ENCODE measurements around the gene TNFRSF1A. TPM values are rescaled to one million over a fixed set of nuclear protein-coding genes. Genes with fewer than 3 reads are reported as not detected.

TNFRSF1A gene
- polyA plus RNA-seq, 1 donor from 2014 or later = 4.5 TPM

GRCh38 chr12:6346942-6347341, 5.1 kb upstream of the TNFRSF1A start:
- Histone ChIP-seq H3K27ac (ENCODE audit: low read length) (no peak overlapping the region), H3F3A (ENCODE audit: insufficient read depth, low read length, poor library complexity, severe bottlenecking) (no peaks in the 10 kb centered on the region), H4K20me1 (ENCODE audit: insufficient read depth) (no peaks in the 10 kb centered on the region), H3K4me2 (ENCODE audit: low read length) (no peak overlapping the region), H2AFZ (ENCODE audit: low read depth, low read length) (no peak overlapping the region), H3K79me2 (replicated peaks; ENCODE audit: insufficient read depth, low read length) (no peaks in the 10 kb centered on the region), H3K9me2 (ENCODE audit: insufficient read depth, low read length) (no peaks in the 10 kb centered on the region), H3K4me3 (ENCODE audit: low read length) (no peak overlapping the region), H3K36me3 (ENCODE audit: insufficient read depth, low read length) (no peaks in the 10 kb centered on the region), H3K9ac (ENCODE audit: low read length) (no peak overlapping the region), H3K9me3 (ENCODE audit: low read length) (no peaks in the 10 kb centered on the region), H3K27me3 (ENCODE audit: insufficient read depth, low read depth, low read length) (no peaks in the 10 kb centered on the region)
- TF ChIP-seq REST (IDR thresholded peaks at IDR 0.05; ENCODE audit: borderline replicate concordance) = no peak
- TF ChIP-seq EP300 (conservative IDR thresholded peaks at IDR 0.05; ENCODE audit: poor library complexity, severe bottlenecking) = no peak
- TF ChIP-seq EZH2 (IDR thresholded peaks at IDR 0.05; ENCODE audit: borderline replicate concordance, insufficient read depth, low read length, poor library complexity, severe bottlenecking) = no peak
- no peak for TF ChIP-seq SMC3 (conservative IDR thresholded peaks at IDR 0.05; ENCODE audit: poor library complexity)
- TF ChIP-seq TAF1 (IDR thresholded peaks at IDR 0.05; ENCODE audit: low read depth) = no peak
- no peak for TF ChIP-seq RAD21 (conservative IDR thresholded peaks at IDR 0.05)
- TF ChIP-seq MXI1 (conservative IDR thresholded peaks at IDR 0.05; ENCODE audit: poor library complexity, severe bottlenecking) = no peak
- TF ChIP-seq CTCF (IDR thresholded peaks at IDR 0.05; ENCODE audit: poor library complexity, severe bottlenecking) = no peak
- TF ChIP-seq POLR2AphosphoS5 (IDR thresholded peaks at IDR 0.05) = no peak

- Histone ChIP-seq H3K9me3 (ENCODE audit: low read length) (no peaks in the 10 kb centered on the region), H3K36me3 (ENCODE audit: insufficient read depth, low read length) (no peaks in the 10 kb centered on the region), H3K27ac (ENCODE audit: low read length) (no peak overlapping the region), H3K4me2 (ENCODE audit: low read length) (no peak overlapping the region), H3F3A (ENCODE audit: insufficient read depth, low read length, poor library complexity, severe bottlenecking) (no peaks in the 10 kb centered on the region), H3K79me2 (replicated peaks; ENCODE audit: insufficient read depth, low read length) (no peaks in the 10 kb centered on the region), H3K9ac (ENCODE audit: low read length) (no peak overlapping the region), H2AFZ (ENCODE audit: low read depth, low read length) (no peak overlapping the region), H3K9me2 (ENCODE audit: insufficient read depth, low read length) (no peaks in the 10 kb centered on the region), H4K20me1 (ENCODE audit: insufficient read depth) (no peaks in the 10 kb centered on the region), H3K27me3 (ENCODE audit: insufficient read depth, low read depth, low read length) (no peaks in the 10 kb centered on the region), H3K4me3 (ENCODE audit: low read length) (no peak overlapping the region)
- no peak for TF ChIP-seq SMC3 (conservative IDR thresholded peaks at IDR 0.05; ENCODE audit: poor library complexity)
- no peak for TF ChIP-seq POLR2AphosphoS5 (IDR thresholded peaks at IDR 0.05)
- TF ChIP-seq CTCF (IDR thresholded peaks at IDR 0.05; ENCODE audit: poor library complexity, severe bottlenecking) = no peak
- no peak for TF ChIP-seq REST (IDR thresholded peaks at IDR 0.05; ENCODE audit: borderline replicate concordance)
- no peak for TF ChIP-seq RAD21 (conservative IDR thresholded peaks at IDR 0.05)
- no peak for TF ChIP-seq TAF1 (IDR thresholded peaks at IDR 0.05; ENCODE audit: low read depth)
- no peak for TF ChIP-seq MXI1 (conservative IDR thresholded peaks at IDR 0.05; ENCODE audit: poor library complexity, severe bottlenecking)
- no peak for TF ChIP-seq EZH2 (IDR thresholded peaks at IDR 0.05; ENCODE audit: borderline replicate concordance, insufficient read depth, low read length, poor library complexity, severe bottlenecking)
- no peak for TF ChIP-seq EP300 (conservative IDR thresholded peaks at IDR 0.05; ENCODE audit: poor library complexity, severe bottlenecking)
Observed at GRCh38 chr12:6346235-6346832, 4.5 kb upstream of the TNFRSF1A start.
